Astrocyte of the spinal cord (primary cell): ENCODE data around the gene MAP3K21.

ENCODE experiments used
- DNase-seq: peaks from one replicate; pipeline ENCODE4 v3.0.0; 2011; ENCODE audit warnings: low read depth, low spot score
- H3K4me3 ChIP-seq: 2 replicates; pipeline ENCODE4 v1.5.1; 2011; ENCODE audit warnings: low read depth, mild to moderate bottlenecking, low read length, moderate library complexity
- CTCF ChIP-seq: IDR thresholded peaks from 2 replicates; pipeline ENCODE4 v1.5.1; 2012; ENCODE audit warnings: low read depth, mild to moderate bottlenecking, low read length, inconsistent platforms
- in situ Hi-C: cut with HindIII; loops from 2 replicates; pipeline ENCODE4 v1.10.0; 2017; ENCODE audit warnings: low sequenced_read_pairs

Gene MAP3K21

GRCh38 chr1:233333086-233333485 is 5.6 kb downstream of the MAP3K21 start:
- H3K4me3 ChIP-seq = no peak overlapping the region
- no peak for DNase-seq
- no peak for TF ChIP-seq CTCF
- in situ Hi-C loops = no loop called here

- no peak for DNase-seq
- no peak for TF ChIP-seq CTCF
- in situ Hi-C loops = no loop called here
- H3K4me3 ChIP-seq = no peak overlapping the region
Measured at GRCh38 chr1:233334092-233334491, 6.6 kb downstream of the MAP3K21 start.

GRCh38 chr1:233336554-233337456 is 9.3 kb downstream of the MAP3K21 start:
- H3K4me3 ChIP-seq = no peak overlapping the region
- no peak for TF ChIP-seq CTCF
- in situ Hi-C loops = no loop called here
- no peak for DNase-seq

DNA sequence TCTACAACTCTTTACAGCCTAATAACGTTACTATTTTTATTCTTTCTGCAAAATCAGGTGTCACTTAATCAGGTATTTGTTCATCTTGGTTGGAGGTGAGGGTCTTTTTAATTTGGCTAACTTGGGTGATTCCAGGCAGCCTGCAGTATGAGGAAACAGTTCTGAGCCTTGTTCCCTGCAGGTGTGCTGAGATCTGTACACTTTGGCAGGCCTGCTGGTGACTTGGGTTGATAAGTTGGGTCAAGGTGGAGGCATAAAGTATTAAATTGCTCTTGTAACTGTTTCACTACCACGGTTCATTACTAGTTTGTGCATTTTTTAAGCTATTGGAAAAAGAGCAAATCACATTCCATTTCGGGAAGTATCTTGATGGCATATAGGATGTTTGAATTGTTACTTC is 10.0 kb downstream of the MAP3K21 start:
- DNase-seq = no peak
- in situ Hi-C loops = no loop called here
- TF ChIP-seq CTCF = no peak
- no peak overlapping the region for H3K4me3 ChIP-seq

- no peak for TF ChIP-seq CTCF
- H3K4me3 ChIP-seq = no peak overlapping the region
- in situ Hi-C loops = no loop called here
- DNase-seq = no peak
Measured at GRCh38 chr1:233338102-233338501, 10.6 kb downstream of the MAP3K21 start.

DNA sequence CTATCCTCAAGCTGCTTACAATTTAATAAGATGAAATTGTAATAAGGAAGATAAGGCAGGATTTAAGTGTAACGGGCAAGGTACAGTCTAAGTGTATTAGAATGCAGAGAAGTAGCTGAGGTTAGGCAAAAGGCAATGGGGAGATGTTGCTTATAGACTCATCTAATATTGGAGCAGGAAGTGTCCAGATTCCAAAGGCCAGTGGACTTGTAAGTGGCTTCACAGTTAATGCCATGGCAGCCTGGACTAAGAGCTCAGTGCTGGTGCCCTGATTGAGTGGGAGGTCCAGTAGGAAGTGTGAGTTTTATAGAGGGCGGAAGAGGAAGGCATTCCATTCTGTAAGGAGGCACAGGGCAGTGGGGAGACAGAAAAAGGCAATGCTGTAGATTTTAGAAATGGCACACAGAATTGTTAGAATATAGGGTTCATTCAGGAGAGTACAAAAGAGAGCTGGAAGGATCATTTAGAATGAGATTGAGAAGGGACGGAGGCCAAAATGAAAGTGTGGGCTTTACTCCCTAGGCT is 12.6 kb downstream of the MAP3K21 start:
- in situ Hi-C loops = no loop called here
- no peak for TF ChIP-seq CTCF
- H3K4me3 ChIP-seq = no peak overlapping the region
- DNase-seq = no peak
